ENCODE data around the gene HSPD1. TPM values are rescaled to one million over a fixed set of nuclear protein-coding genes. Genes with fewer than 3 reads are reported as not detected.
"Not testable (repeated sequence)": the region's sequence is repeated elsewhere in the genome, so short reads cannot be mapped to it uniquely, and the experiment has no call there.

Gene HSPD1
- total RNA-seq, 1 experiment from 2014 or later: 374 TPM

GRCh38 chr2:197500503-197501131, 977 bp upstream of the HSPD1 start:
- in situ Hi-C loops (cut with HindIII; ENCODE audit: low pct_unique_long_range_greater_than_20kb, low sequenced_read_pairs): no loop called here
- DNase-seq (ENCODE audit: low read depth, low spot score): no peak

GRCh38 chr2:197498937-197499593, 575 bp downstream of the HSPD1 start:
- DNase-seq (ENCODE audit: low read depth, low spot score): peak; percentile 36
- in situ Hi-C loops (cut with HindIII; ENCODE audit: low pct_unique_long_range_greater_than_20kb, low sequenced_read_pairs): no loop called here

GRCh38 chr2:197498235-197498936, 1.3 kb downstream of the HSPD1 start:
- DNase-seq (ENCODE audit: low read depth, low spot score): no peak
- in situ Hi-C loops (cut with HindIII; ENCODE audit: low pct_unique_long_range_greater_than_20kb, low sequenced_read_pairs): no loop called here

GRCh38 chr2:197497326-197497725, 2.3 kb downstream of the HSPD1 start:
- DNase-seq (ENCODE audit: low read depth, low spot score): no peak
- in situ Hi-C loops (cut with HindIII; ENCODE audit: low pct_unique_long_range_greater_than_20kb, low sequenced_read_pairs): no loop called here

GRCh38 chr2:197496695-197497094, 2.9 kb downstream of the HSPD1 start:
- no peak for DNase-seq (ENCODE audit: low read depth, low spot score)
- in situ Hi-C loops (cut with HindIII; ENCODE audit: low pct_unique_long_range_greater_than_20kb, low sequenced_read_pairs): no loop called here

GRCh38 chr2:197495433-197496134, 4.1 kb downstream of the HSPD1 start:
- in situ Hi-C loops (cut with HindIII; ENCODE audit: low pct_unique_long_range_greater_than_20kb, low sequenced_read_pairs): no loop called here
- DNase-seq (ENCODE audit: low read depth, low spot score): no peak

- no peak for DNase-seq (ENCODE audit: low read depth, low spot score)
- in situ Hi-C loops (cut with HindIII; ENCODE audit: low pct_unique_long_range_greater_than_20kb, low sequenced_read_pairs): no loop called here
Measured at GRCh38 chr2:197487385-197487784, 12.3 kb downstream of the HSPD1 start.

- in situ Hi-C loops (cut with HindIII; ENCODE audit: low pct_unique_long_range_greater_than_20kb, low sequenced_read_pairs): no loop called here
- DNase-seq (ENCODE audit: low read depth, low spot score): no peak
Measured at GRCh38 chr2:197486175-197486574, 13.5 kb downstream of the HSPD1 start.

- DNase-seq (ENCODE audit: low read depth, low spot score); in situ Hi-C loops (cut with HindIII; ENCODE audit: low pct_unique_long_range_greater_than_20kb, low sequenced_read_pairs): not testable (repeated sequence)
Measured at GRCh38 chr2:197484248-197484647, 15.4 kb downstream of the HSPD1 start.

- in situ Hi-C loops (cut with HindIII; ENCODE audit: low pct_unique_long_range_greater_than_20kb, low sequenced_read_pairs): no loop called here
Measured at GRCh38 chr2:197480165-197481036, 19.2 kb downstream of the HSPD1 start.

GRCh38 chr2:197477797-197478196, 21.8 kb downstream of the HSPD1 start:
- DNase-seq (ENCODE audit: low read depth, low spot score): no peak
- in situ Hi-C loops (cut with HindIII; ENCODE audit: low pct_unique_long_range_greater_than_20kb, low sequenced_read_pairs): no loop called here

More at GRCh38 chr2:197480165-197481036, 19.2 kb downstream of the HSPD1 start:
- no peak for DNase-seq (ENCODE audit: low read depth, low spot score)

GRCh38 chr2:197472166-197472565, 27.5 kb downstream of the HSPD1 start:
- in situ Hi-C loops (cut with HindIII; ENCODE audit: low pct_unique_long_range_greater_than_20kb, low sequenced_read_pairs): no loop called here
- no peak for DNase-seq (ENCODE audit: low read depth, low spot score)

- DNase-seq (ENCODE audit: low read depth, low spot score): no peak
- in situ Hi-C loops (cut with HindIII; ENCODE audit: low pct_unique_long_range_greater_than_20kb, low sequenced_read_pairs): no loop called here
Measured at GRCh38 chr2:197464175-197464574, 35.5 kb downstream of the HSPD1 start.

- DNase-seq (ENCODE audit: low read depth, low spot score): no peak
- in situ Hi-C loops (cut with HindIII; ENCODE audit: low pct_unique_long_range_greater_than_20kb, low sequenced_read_pairs): no loop called here
Measured at GRCh38 chr2:197461057-197461456, 38.6 kb downstream of the HSPD1 start.

GRCh38 chr2:197460649-197461048, 39.0 kb downstream of the HSPD1 start:
- no peak for DNase-seq (ENCODE audit: low read depth, low spot score)
- in situ Hi-C loops (cut with HindIII; ENCODE audit: low pct_unique_long_range_greater_than_20kb, low sequenced_read_pairs): no loop called here

- in situ Hi-C loops (cut with HindIII; ENCODE audit: low pct_unique_long_range_greater_than_20kb, low sequenced_read_pairs): no loop called here
- DNase-seq (ENCODE audit: low read depth, low spot score): no peak
Measured at GRCh38 chr2:197455428-197455827, 44.2 kb downstream of the HSPD1 start.

- in situ Hi-C loops (cut with HindIII; ENCODE audit: low pct_unique_long_range_greater_than_20kb, low sequenced_read_pairs): no loop called here
Measured at GRCh38 chr2:197454923-197455322, 44.7 kb downstream of the HSPD1 start.

More at GRCh38 chr2:197454923-197455322, 44.7 kb downstream of the HSPD1 start:
- no peak for DNase-seq (ENCODE audit: low read depth, low spot score)

All from SK-MEL-5 (cell line).